Pancreas (tissue), 10 donors: ENCODE data around the gene MUC2. TPM values are rescaled to one million over a fixed set of nuclear protein-coding genes. Genes with fewer than 3 reads are reported as not detected.

Experiments used
- ATAC-seq, 4 donors: fragments of 200-7000 bp; cut with Tn5 transposase; one replicate each; pipeline versions ENCODE4 v1.8.0 to v1.9.1; 2020; ENCODE audit warnings: mild to moderate bottlenecking in 4 of 4, moderate library complexity in 4 of 4
- DNase-seq, 6 donors: peaks; one replicate each; pipeline ENCODE4 v3.0.0-alpha.2; 2020
- FAIRE-seq: peaks from 2 replicates; lab custom pipeline; 2012; peaks lifted over from hg19 to GRCh38; lab: Jason Lieb, UNC
- H3K27ac ChIP-seq, 4 donors: fragments of 200-600 bp; sonication (generic); 1 replicate in 3 of 4; 2 replicates in 1 of 4; pipeline versions ENCODE4 v1.5.0 to v1.8.0; 2020
- H3K27me3 ChIP-seq, 4 donors: fragments of 200-600 bp; one replicate each; pipeline ENCODE4 v1.8.0; 2021
- H3K36me3 ChIP-seq, 3 donors: fragments of 200-600 bp; sonication (generic) in 1 of 3; one replicate each; pipeline versions ENCODE4 v1.5.0 to v1.8.0; 2020 to 2021
- H3K4me1 ChIP-seq, 3 donors: fragments of 200-600 bp; one replicate each; pipeline ENCODE4 v1.8.0; 2021
- H3K4me3 ChIP-seq, 4 donors: fragments of 200-600 bp; sonication (generic) in 2 of 4; one replicate each; pipeline versions ENCODE4 v1.5.0 to v1.8.0; 2020 to 2021
- H3K9me3 ChIP-seq, 4 donors: fragments of 200-600 bp; one replicate each; pipeline ENCODE4 v1.8.0; 2021
- CTCF ChIP-seq, 4 donors: fragments of 200-600 bp; sonication (generic) in 3 of 4; IDR thresholded peaks; one replicate each; pipeline versions ENCODE4 v1.5.0 to v1.8.0; 2021; ENCODE audit warnings: antibody characterized with exemption in 4 of 4
- WGBS, 2 donors: extraction: QIAGEN DNeasy Blood & Tissue Kit; methylation state at CpG; one replicate each; pipeline ENCODE4 v1.1.7; 2013; 5-methylcytosine and 5-hydroxymethylcytosine counted together
- intact Hi-C, 3 donors: fragments of 100-400 bp; cut with DNase I; formaldehyde crosslinking; loops; one replicate each; pipeline versions ENCODE4 v1.11.1 to v1.14.2; 2022
- polyA plus RNA-seq, 2 donors: library from polyadenylated mRNA; stranded (reverse); fragments of 200-250 nt; gene quantifications; one replicate each; pipeline ENCODE4 v1.2.3, GENCODE V29; 2013
- total RNA-seq, 6 donors: library from RNA; stranded (reverse); fragmentation: NEBNext Ultra II Directional in 4 of 6; extraction: Animal tissue kit (Norgen Biotek cat#: 25700) in 4 of 6; gene quantifications; one replicate each; pipeline versions ENCODE4 v1.2.1 to v1.2.4, GENCODE V29; 2021 to 2023
- donor health status: healthy with polysubstance abuse.
- donor health status: DM: no; HTN: no; CAD: no; lungs with moderate emphysema.
- donor health status: DM: no; HTN: no; CAD: no.
- donor health status: control.
- donor health status: control.
- donor health status: Bipolar disorder and iron deficiency.
- donor health status: DM: yes; HTN: yes; CAD: no.
- donor health status: DM: no; HTN: no; CAD: no.
- donor health status: DM: no; HTN: no; CAD: no.
- donor health status: DM: yes; HTN: yes; CAD: no.

The MUC2 gene
- total and polyA plus RNA-seq, 8 donors: 0.03 to 0.57 (median 0.04) TPM; not detected in 4

DNA sequence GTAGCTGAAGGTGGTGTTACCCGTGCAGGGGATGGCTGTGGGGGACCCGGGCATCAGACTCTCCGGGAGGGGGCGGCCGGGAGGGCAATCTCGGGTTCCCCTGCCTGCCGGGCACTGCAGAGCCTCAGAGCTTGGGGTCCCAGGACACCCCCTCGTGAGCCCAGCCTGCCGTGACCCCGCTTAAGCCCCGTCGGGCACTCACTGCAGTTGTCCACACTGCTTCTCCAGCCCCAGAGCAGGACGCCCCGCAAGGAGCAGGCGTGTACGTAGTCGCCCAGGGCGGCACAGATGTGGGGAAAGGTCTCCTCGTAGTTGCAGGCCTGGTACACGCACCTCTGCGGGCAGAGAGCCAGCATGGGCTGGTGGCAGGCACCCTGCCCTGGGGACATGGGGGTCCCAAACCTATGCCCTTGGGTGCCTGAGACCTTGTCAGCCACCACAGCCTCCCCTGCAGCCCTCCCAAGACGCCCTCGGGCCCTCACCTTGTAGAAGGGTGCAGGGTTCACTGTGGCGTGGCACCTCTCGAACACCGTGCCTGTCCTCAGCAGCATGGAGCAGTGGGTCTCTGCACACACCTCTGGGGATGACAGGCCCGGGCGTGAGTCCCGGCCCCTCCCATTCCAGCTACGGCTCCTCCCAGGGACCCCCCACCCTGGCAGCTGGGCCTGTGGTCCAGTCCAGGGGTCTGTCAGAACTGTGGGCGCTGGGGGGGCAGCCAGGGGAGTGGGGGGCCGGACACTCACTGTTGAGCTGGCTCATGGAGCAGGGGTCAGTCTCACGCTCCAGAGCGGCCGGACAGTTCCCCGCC lies 47.0 kb upstream of the MUC2 start:
- 85 to 93% methylated on average over 36 of the region's 36 CpGs for WGBS, 2 donors
- ATAC-seq: no peak
- no peak for FAIRE-seq
- Histone ChIP-seq H3K4me1 (no peaks in the 10 kb centered on the region), H3K36me3 (no peaks in the 10 kb centered on the region), H3K9me3 (no peaks in the 10 kb centered on the region), H3K27ac (no peak overlapping the region), H3K27me3 (no peaks in the 10 kb centered on the region), H3K4me3 (no peak overlapping the region)
- intact Hi-C loops: no loop called here
- no peak for TF ChIP-seq CTCF (IDR thresholded peaks at IDR 0.05)
- DNase-seq: peak in 2 of 6 donors; percentile 44 to 79

GRCh38 chr11:1028291-1028540 lies 46.5 kb upstream of the MUC2 start:
- intact Hi-C loops: no loop called here

DNA sequence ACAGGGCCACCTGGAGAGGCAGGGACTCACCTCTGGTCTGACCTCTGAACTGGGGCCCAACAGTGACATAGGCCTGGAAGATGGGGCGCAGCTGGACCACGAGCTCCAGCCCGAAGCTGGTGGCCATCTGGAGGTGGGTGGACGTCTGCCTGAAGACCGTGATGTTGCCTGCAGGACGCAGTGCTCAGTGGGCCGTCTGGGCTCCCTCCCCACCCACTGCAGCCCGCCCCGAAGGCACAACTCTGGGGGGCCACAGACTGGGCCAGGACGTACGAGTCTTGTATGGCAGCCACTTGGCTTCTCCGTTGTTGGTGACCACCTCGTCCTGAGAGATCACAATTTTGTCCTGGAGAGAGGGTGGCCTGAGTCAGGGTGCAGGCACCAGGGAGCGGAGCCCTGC lies 46.1 kb upstream of the MUC2 start:
- no peak for TF ChIP-seq CTCF (IDR thresholded peaks at IDR 0.05)
- Histone ChIP-seq H3K36me3 (no peaks in the 10 kb centered on the region), H3K27me3 (no peaks in the 10 kb centered on the region), H3K4me1 (peaks cover 3 to 5% (median 5%) of the 10 kb centered on the region in 3 donors), H3K9me3 (no peaks in the 10 kb centered on the region), H3K27ac (no peak overlapping the region), H3K4me3 (no peak overlapping the region)
- DNase-seq: peak in 2 of 6 donors; percentile 31 to 56
- FAIRE-seq: no peak
- intact Hi-C loops: no loop called here
- no peak for ATAC-seq
- 83 to 85% methylated on average over 14 of the region's 14 CpGs for WGBS, 2 donors

More at GRCh38 chr11:1028291-1028540, 46.5 kb upstream of the MUC2 start:
- Histone ChIP-seq H3K4me1 (peaks cover 0 to 1% (median under 1%) of the 10 kb centered on the region in 3 donors), H3K4me3 (no peak overlapping the region), H3K36me3 (no peaks in the 10 kb centered on the region), H3K27me3 (no peaks in the 10 kb centered on the region), H3K9me3 (no peaks in the 10 kb centered on the region), H3K27ac (no peak overlapping the region)
- WGBS, 2 donors: 87 to 95% methylated on average over 17 of the region's 17 CpGs
- DNase-seq (no peak), FAIRE-seq (no peak), ATAC-seq (no peak)
- no peak for TF ChIP-seq CTCF (IDR thresholded peaks at IDR 0.05)

DNA sequence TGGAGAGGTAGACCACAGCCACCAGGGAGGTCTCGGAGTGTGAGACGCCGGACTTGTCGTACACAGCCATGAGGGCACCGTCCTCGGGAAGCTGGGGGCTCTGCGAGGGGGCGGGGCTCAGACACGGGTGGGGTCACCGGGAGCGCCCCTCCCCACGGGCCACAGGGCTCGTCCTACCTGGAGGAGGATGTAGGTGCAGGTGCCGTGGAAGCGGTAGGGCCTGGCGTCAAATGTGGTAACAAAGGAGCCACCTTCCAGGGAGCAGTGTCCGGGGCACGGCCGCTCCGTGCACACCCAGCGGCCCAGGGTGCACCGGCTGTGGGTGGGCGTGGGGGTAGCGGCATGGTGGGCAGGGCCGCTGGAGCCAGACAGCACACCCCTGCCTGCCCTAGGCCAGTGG lies 45.6 kb upstream of the MUC2 start:
- WGBS, 2 donors: 75 to 86% methylated on average over 24 to 25 of the region's 25 CpGs

More for the DNA sequence above, 45.6 kb upstream of the MUC2 start:
- DNase-seq (peak in 1 of 6 donors; percentile 81), ATAC-seq (no peak), FAIRE-seq (no peak)
- H3K4me1 ChIP-seq: peaks cover 7 to 9% (median 8%) of the 10 kb centered on the region in 3 donors
- H3K4me3 ChIP-seq: no peak overlapping the region
- no peak for TF ChIP-seq CTCF (IDR thresholded peaks at IDR 0.05)
- H3K9me3 ChIP-seq: no peaks in the 10 kb centered on the region
- no peak overlapping the region for H3K27ac ChIP-seq
- H3K27me3 ChIP-seq: no peaks in the 10 kb centered on the region
- intact Hi-C loops: no loop called here
- no peaks in the 10 kb centered on the region for H3K36me3 ChIP-seq
